CD4-positive, CD25-positive, alpha-beta regulatory T cell (primary cell): Measurements from ENCODE around the gene FAP. TPM values are rescaled to one million over a fixed set of nuclear protein-coding genes. Genes with fewer than 3 reads are reported as not detected.

Experiments used
- ATAC-seq, 2 donors: fragments of 150-1000 bp; cut with Tn5 transposase; one replicate each; pipeline ENCODE4 v1.10.0; 2021; ENCODE audit warnings: low read depth in 2 of 2, moderate number of reproducible peaks in 2 of 2, moderate library complexity in 1 of 2
- DNase-seq, 3 donors: peaks; one replicate each; pipeline versions ENCODE4 v3.0.0 to v3.0.0-alpha.2; 2012 to 2022; ENCODE audit warnings: mixed read lengths in 1 of 3
- H3K27ac ChIP-seq: one replicate; pipeline ENCODE4 v1.7.0; 2013; ENCODE audit warnings: mild to moderate bottlenecking, low read length; ENCODE audit not compliant: insufficient read depth, poor library complexity, severe bottlenecking
- H3K27me3 ChIP-seq: one replicate; pipeline ENCODE4 v1.7.0; 2013; ENCODE audit warnings: low read length; ENCODE audit not compliant: control insufficient read depth, insufficient read depth
- H3K36me3 ChIP-seq: one replicate; pipeline ENCODE4 v1.7.0; 2013; ENCODE audit warnings: mild to moderate bottlenecking, low read length, moderate library complexity; ENCODE audit not compliant: control insufficient read depth, insufficient read depth
- H3K4me1 ChIP-seq: 2 replicates; pipeline ENCODE4 v1.7.0; 2013; ENCODE audit warnings: mild to moderate bottlenecking, low read length; ENCODE audit not compliant: insufficient read depth, control insufficient read depth, poor library complexity, severe bottlenecking
- H3K4me3 ChIP-seq: one replicate; pipeline ENCODE4 v1.7.0; 2013; ENCODE audit warnings: low read depth, mild to moderate bottlenecking, low read length, moderate library complexity
- H3K9me3 ChIP-seq, 2 experiments: 1 replicate in 1 of 2; 2 replicates in 1 of 2; pipeline ENCODE4 v1.7.0; 2013; ENCODE audit warnings: low read length in 2 of 2, mild to moderate bottlenecking in 1 of 2, moderate library complexity in 1 of 2; ENCODE audit not compliant: control insufficient read depth in 2 of 2
- H3K27ac Mint-ChIP-seq, 3 donors: one replicate each; pipeline ENCODE4 v1.8.0; 2020 to 2022; ENCODE audit warnings: mild to moderate bottlenecking in 3 of 3, mixed read lengths in 3 of 3, moderate library complexity in 2 of 3
- H3K27me3 Mint-ChIP-seq: one replicate; pipeline ENCODE4 v1.8.0; 2022; ENCODE audit warnings: mild to moderate bottlenecking, mixed read lengths
- H3K36me3 Mint-ChIP-seq: one replicate; pipeline ENCODE4 v1.8.0; 2020; ENCODE audit warnings: mixed read lengths
- H3K4me1 Mint-ChIP-seq, 4 donors: one replicate each; pipeline ENCODE4 v1.8.0; 2020 to 2022; ENCODE audit warnings: mixed read lengths in 4 of 4, mild to moderate bottlenecking in 1 of 4
- H3K4me3 Mint-ChIP-seq, 4 donors: one replicate each; pipeline ENCODE4 v1.8.0; 2020 to 2022; ENCODE audit warnings: mild to moderate bottlenecking in 4 of 4, mixed read lengths in 4 of 4, moderate library complexity in 3 of 4
- H3K9me3 Mint-ChIP-seq, 7 donors: one replicate each; pipeline ENCODE4 v1.8.0; 2020 to 2022; ENCODE audit warnings: mixed read lengths in 7 of 7, mild to moderate bottlenecking in 3 of 7, moderate library complexity in 2 of 7
- polyA plus RNA-seq, 4 donors: library from polyadenylated mRNA; unstranded; fragments of 300-500 nt; fragmentation: Illumina TruSeq; gene quantifications; one replicate each; pipeline ENCODE4 v1.2.3, GENCODE V29; 2021
- total RNA-seq: library from RNA; stranded (reverse); gene quantifications from one replicate; pipeline ENCODE4 v1.2.3, GENCODE V29; 2022

Gene FAP
- total and polyA plus RNA-seq, 5 donors from 2014 or later: not detected

GRCh38 chr2:162219426-162219825, 23.8 kb downstream of the FAP start:
- no peaks in the 10 kb centered on the region for H3K9me3 ChIP-seq
- no peak overlapping the region for H3K4me3 ChIP-seq
- no peak for DNase-seq
- H3K4me1 ChIP-seq: no peaks in the 10 kb centered on the region
- no peaks in the 10 kb centered on the region for H3K9me3 Mint-ChIP-seq
- no peak overlapping the region for H3K27ac ChIP-seq
- no peaks in the 10 kb centered on the region for H3K36me3 Mint-ChIP-seq
- H3K27me3 Mint-ChIP-seq: peaks cover 39% of the 10 kb centered on the region
- peaks cover 18% of the 10 kb centered on the region for H3K27me3 ChIP-seq
- no peaks in the 10 kb centered on the region for H3K36me3 ChIP-seq
- H3K4me1 Mint-ChIP-seq: peaks cover 0 to 5% (median 2%) of the 10 kb centered on the region in 4 donors
- no peak for ATAC-seq
- H3K27ac Mint-ChIP-seq: no peak overlapping the region
- no peak overlapping the region for H3K4me3 Mint-ChIP-seq

- no peaks in the 10 kb centered on the region for H3K36me3 ChIP-seq
- no peak for ATAC-seq
- H3K27ac Mint-ChIP-seq: no peak overlapping the region
- no peak overlapping the region for H3K4me3 Mint-ChIP-seq
- no peak for DNase-seq
- peaks cover 19% of the 10 kb centered on the region for H3K27me3 ChIP-seq
- H3K36me3 Mint-ChIP-seq: no peaks in the 10 kb centered on the region
- H3K27me3 Mint-ChIP-seq: peaks cover 39% of the 10 kb centered on the region
- H3K4me3 ChIP-seq: no peak overlapping the region
- H3K9me3 Mint-ChIP-seq: no peaks in the 10 kb centered on the region
- H3K4me1 ChIP-seq: no peaks in the 10 kb centered on the region
- no peak overlapping the region for H3K27ac ChIP-seq
- no peaks in the 10 kb centered on the region for H3K9me3 ChIP-seq
- H3K4me1 Mint-ChIP-seq: peaks cover 0 to 5% (median 2%) of the 10 kb centered on the region in 4 donors
Measured at GRCh38 chr2:162217598-162217997, 25.6 kb downstream of the FAP start.

GRCh38 chr2:162215162-162215561, 28.1 kb downstream of the FAP start:
- no peaks in the 10 kb centered on the region for H3K9me3 Mint-ChIP-seq
- peaks cover 24% of the 10 kb centered on the region for H3K27me3 Mint-ChIP-seq
- no peaks in the 10 kb centered on the region for H3K36me3 ChIP-seq
- DNase-seq: no peak
- H3K36me3 Mint-ChIP-seq: no peaks in the 10 kb centered on the region
- peaks cover 16% of the 10 kb centered on the region for H3K27me3 ChIP-seq
- no peak overlapping the region for H3K4me3 ChIP-seq
- no peak overlapping the region for H3K27ac ChIP-seq
- H3K4me1 Mint-ChIP-seq: no peaks in the 10 kb centered on the region
- no peak overlapping the region for H3K4me3 Mint-ChIP-seq
- no peak overlapping the region for H3K27ac Mint-ChIP-seq
- no peaks in the 10 kb centered on the region for H3K4me1 ChIP-seq
- peak in 1 of 2 donors; percentile 20 for ATAC-seq
- no peaks in the 10 kb centered on the region for H3K9me3 ChIP-seq

GRCh38 chr2:162212366-162212765, 30.9 kb downstream of the FAP start:
- no peak for ATAC-seq
- DNase-seq: no peak
- H3K36me3 ChIP-seq: no peaks in the 10 kb centered on the region
- H3K4me3 Mint-ChIP-seq: no peak overlapping the region
- H3K27ac Mint-ChIP-seq: no peak overlapping the region
- H3K4me3 ChIP-seq: no peak overlapping the region
- H3K4me1 Mint-ChIP-seq: no peaks in the 10 kb centered on the region
- no peaks in the 10 kb centered on the region for H3K9me3 ChIP-seq
- H3K27me3 Mint-ChIP-seq: peaks cover 19% of the 10 kb centered on the region
- H3K27ac ChIP-seq: no peak overlapping the region
- H3K9me3 Mint-ChIP-seq: no peaks in the 10 kb centered on the region
- no peaks in the 10 kb centered on the region for H3K4me1 ChIP-seq
- peaks cover 12% of the 10 kb centered on the region for H3K27me3 ChIP-seq
- H3K36me3 Mint-ChIP-seq: no peaks in the 10 kb centered on the region

- no peaks in the 10 kb centered on the region for H3K36me3 Mint-ChIP-seq
- no peaks in the 10 kb centered on the region for H3K4me1 ChIP-seq
- no peak overlapping the region for H3K4me3 Mint-ChIP-seq
- no peaks in the 10 kb centered on the region for H3K9me3 ChIP-seq
- ATAC-seq: no peak
- peaks cover 15% of the 10 kb centered on the region for H3K27me3 Mint-ChIP-seq
- no peaks in the 10 kb centered on the region for H3K36me3 ChIP-seq
- no peak overlapping the region for H3K27ac Mint-ChIP-seq
- H3K27ac ChIP-seq: no peak overlapping the region
- no peak overlapping the region for H3K4me3 ChIP-seq
- no peaks in the 10 kb centered on the region for H3K9me3 Mint-ChIP-seq
- no peak for DNase-seq
- H3K4me1 Mint-ChIP-seq: no peaks in the 10 kb centered on the region
- H3K27me3 ChIP-seq: peaks cover 12% of the 10 kb centered on the region
Measured at GRCh38 chr2:162211732-162212131, 31.5 kb downstream of the FAP start.

- no peaks in the 10 kb centered on the region for H3K9me3 Mint-ChIP-seq
- H3K27ac ChIP-seq: no peak overlapping the region
- no peak overlapping the region for H3K4me3 ChIP-seq
- H3K27me3 Mint-ChIP-seq: peaks cover 15% of the 10 kb centered on the region
- no peak for ATAC-seq
- no peaks in the 10 kb centered on the region for H3K36me3 ChIP-seq
- no peak for DNase-seq
- H3K27me3 ChIP-seq: peaks cover 5% of the 10 kb centered on the region
- no peaks in the 10 kb centered on the region for H3K9me3 ChIP-seq
- H3K36me3 Mint-ChIP-seq: no peaks in the 10 kb centered on the region
- peak overlapping the region in 1 of 3 donors; percentile 8 for H3K27ac Mint-ChIP-seq
- no peak overlapping the region for H3K4me3 Mint-ChIP-seq
- H3K4me1 ChIP-seq: no peaks in the 10 kb centered on the region
- H3K4me1 Mint-ChIP-seq: no peaks in the 10 kb centered on the region
Measured at GRCh38 chr2:162210385-162210784, 32.9 kb downstream of the FAP start.

GRCh38 chr2:162202203-162202602, 41.0 kb downstream of the FAP start:
- Histone ChIP-seq H3K36me3 (no peaks in the 10 kb centered on the region), H3K4me3 (no peak overlapping the region), H3K4me1 (no peaks in the 10 kb centered on the region), H3K27me3 (peaks cover 4% of the 10 kb centered on the region), H3K27ac (no peak overlapping the region), H3K9me3 (no peaks in the 10 kb centered on the region)
- no peaks in the 10 kb centered on the region for H3K36me3 Mint-ChIP-seq
- H3K27me3 Mint-ChIP-seq: peaks cover 19% of the 10 kb centered on the region
- no peaks in the 10 kb centered on the region for H3K4me1 Mint-ChIP-seq
- ATAC-seq: no peak
- no peak overlapping the region for H3K4me3 Mint-ChIP-seq
- no peak for DNase-seq
- H3K27ac Mint-ChIP-seq: no peak overlapping the region
- no peaks in the 10 kb centered on the region for H3K9me3 Mint-ChIP-seq

- no peaks in the 10 kb centered on the region for H3K9me3 ChIP-seq
- no peaks in the 10 kb centered on the region for H3K36me3 Mint-ChIP-seq
- ATAC-seq (no peak), DNase-seq (no peak)
- H3K4me1 ChIP-seq: no peaks in the 10 kb centered on the region
- H3K27me3 ChIP-seq: peaks cover 4% of the 10 kb centered on the region
- no peak overlapping the region for H3K27ac ChIP-seq
- H3K4me3 ChIP-seq: no peak overlapping the region
- peaks cover 19% of the 10 kb centered on the region for H3K27me3 Mint-ChIP-seq
- H3K36me3 ChIP-seq: no peaks in the 10 kb centered on the region
- no peak overlapping the region for H3K27ac Mint-ChIP-seq
- H3K4me3 Mint-ChIP-seq: no peak overlapping the region
- no peaks in the 10 kb centered on the region for H3K9me3 Mint-ChIP-seq
- H3K4me1 Mint-ChIP-seq: no peaks in the 10 kb centered on the region
Measured at GRCh38 chr2:162200636-162201035, 42.6 kb downstream of the FAP start.
